GM21576 (cell line): ENCODE data around the gene CAMK2D.

Experiments used
- ATAC-seq: cut with Tn5 transposase; IDR thresholded peaks from one replicate; pipeline ENCODE4 v1.9.1; 2021; ENCODE audit warnings: mild to moderate bottlenecking, moderate library complexity; ENCODE audit not compliant: unreplicated experiment

The CAMK2D gene

GRCh38 chr4:113407409-113407808 lies 354.1 kb downstream of the CAMK2D start:
- ATAC-seq, result no peak

- no peak for ATAC-seq
These were observed 354.9 kb downstream of the CAMK2D start for GRCh38 chr4:113406723-113407016.

- no peak for ATAC-seq
These were observed 355.4 kb downstream of the CAMK2D start for GRCh38 chr4:113405874-113406722.

GRCh38 chr4:113404841-113405240 lies 356.7 kb downstream of the CAMK2D start:
- ATAC-seq, result no peak

- ATAC-seq, result no peak
These were observed 357.4 kb downstream of the CAMK2D start for GRCh38 chr4:113404167-113404571.
